K562 (cell line): ENCODE results near the gene APLF. TPM values are rescaled to one million over a fixed set of nuclear protein-coding genes. Genes with fewer than 3 reads are reported as not detected.

Experiments
- ATF4 ChIP-seq: fragments of 450-650 bp; formaldehyde crosslinking; IDR thresholded peaks from 2 replicates; pipeline ENCODE4 v1.4.0; 2022; ENCODE audit warnings: mild to moderate bottlenecking, moderate library complexity
- BRD4 ChIP-seq: fragments of 200-600 bp; sonication (generic); IDR thresholded peaks from 2 replicates; pipeline ENCODE4 v1.6.1; 2017; ENCODE audit warnings: inconsistent platforms
- CBFA2T2 ChIP-seq: fragments of 450-650 bp; conservative IDR thresholded peaks from 2 replicates; pipeline ENCODE4 v1.6.1; 2017; ENCODE audit warnings: mild to moderate bottlenecking
- CHD2 ChIP-seq: IDR thresholded peaks from 2 replicates; pipeline ENCODE4 v1.6.1; 2011; ENCODE audit warnings: low read depth, low read length
- ILK ChIP-seq: fragments of 450-650 bp; IDR thresholded peaks from 2 replicates; pipeline ENCODE4 v1.6.1; 2016; ENCODE audit warnings: missing genetic modification characterization, low read depth, mild to moderate bottlenecking, missing compliant biosample characterization, moderate library complexity, borderline replicate concordance
- JUNB ChIP-seq: fragments of 450-650 bp; formaldehyde crosslinking; conservative IDR thresholded peaks from 2 replicates; pipeline ENCODE4 v1.4.0; 2020; ENCODE audit warnings: mild to moderate bottlenecking
- KLF13 ChIP-seq: fragments of 450-650 bp; IDR thresholded peaks from 2 replicates; pipeline ENCODE4 v1.6.1; 2016; ENCODE audit warnings: missing genetic modification characterization, low read depth, mild to moderate bottlenecking, missing compliant biosample characterization, moderate library complexity, borderline replicate concordance
- MECOM ChIP-seq: fragments of 250-450 bp; sonication (Bioruptor Pico); IDR thresholded peaks from 2 replicates; pipeline ENCODE4 v1.8.0; 2022; ENCODE audit warnings: inconsistent platforms
- MED1 ChIP-seq: sonication (generic); formaldehyde crosslinking; IDR thresholded peaks from 2 replicates; pipeline ENCODE4 v1.8.1; 2023; ENCODE audit warnings: missing genetic modification reagents, borderline replicate concordance
- NFXL1 ChIP-seq: fragments of 450-650 bp; formaldehyde crosslinking; IDR thresholded peaks from 2 replicates; pipeline ENCODE4 v1.4.0; 2021; ENCODE audit warnings: mild to moderate bottlenecking
- PCBP2 ChIP-seq: fragments of 200-400 bp; formaldehyde crosslinking; IDR thresholded peaks from 2 replicates; pipeline ENCODE4 v1.6.1; 2018; ENCODE audit warnings: low read length, low read depth, mild to moderate bottlenecking, moderate library complexity; ENCODE audit not compliant: poor library complexity, severe bottlenecking
- PURB ChIP-seq: sonication (generic); formaldehyde crosslinking; IDR thresholded peaks from 2 replicates; pipeline ENCODE4 v1.9.0; 2021; ENCODE audit warnings: low read depth, mild to moderate bottlenecking, missing genetic modification reagents
- RNF2 ChIP-seq: sonication (generic); IDR thresholded peaks from 2 replicates; pipeline ENCODE4 v1.6.1; 2016
- STAG1 ChIP-seq: sonication (generic); formaldehyde crosslinking; IDR thresholded peaks from 2 replicates; pipeline ENCODE4 v1.5.0; 2020; ENCODE audit warnings: missing genetic modification reagents, borderline replicate concordance
- TCFL5 ChIP-seq: fragments of 250-450 bp; sonication (Bioruptor Pico); conservative IDR thresholded peaks from 2 replicates; pipeline ENCODE4 v1.6.1; 2021; ENCODE audit warnings: mild to moderate bottlenecking, moderate library complexity, matching md5 sums
- TOE1 ChIP-seq, 2 experiments: fragments of 450-650 bp in 1 of 2; sonication (generic) in 1 of 2; formaldehyde crosslinking in 1 of 2; IDR thresholded peaks; 2 replicates each; pipeline versions ENCODE4 v1.7.1 to v1.8.0; 2016 to 2022; ENCODE audit warnings: borderline replicate concordance in 2 of 2, mild to moderate bottlenecking in 2 of 2, antibody characterized with exemption in 1 of 2, inconsistent platforms in 1 of 2, low read depth in 1 of 2, missing genetic modification reagents in 1 of 2, moderate library complexity in 1 of 2
- XRCC5 ChIP-seq: fragments of 200-400 bp; formaldehyde crosslinking; IDR thresholded peaks from 2 replicates; pipeline ENCODE4 v1.6.1; 2017; ENCODE audit warnings: low read depth, mild to moderate bottlenecking, low read length
- ZNF121 ChIP-seq: sonication (generic); formaldehyde crosslinking; conservative IDR thresholded peaks from 2 replicates; pipeline ENCODE4 v1.8.0; 2022; ENCODE audit warnings: missing genetic modification reagents
- ZNF316 ChIP-seq: fragments of 450-650 bp; IDR thresholded peaks from 2 replicates; pipeline ENCODE4 v1.6.1; 2016
- ZNF444 ChIP-seq: fragments of 250-450 bp; sonication (Bioruptor Pico); IDR thresholded peaks from 2 replicates; pipeline ENCODE4 v1.4.0; 2020; ENCODE audit warnings: mild to moderate bottlenecking, moderate library complexity
- ZNF780A ChIP-seq: fragments of 250-450 bp; sonication (Bioruptor Pico); IDR thresholded peaks from 2 replicates; pipeline ENCODE4 v1.5.0; 2021; ENCODE audit warnings: mild to moderate bottlenecking
- polyA plus RNA-seq, 8 experiments: library from polyadenylated mRNA; depleted of rRNA in 4 of 8; stranded (reverse) in 5 of 8; unstranded in 3 of 8; fragments of >200 nt; fragmentation: Nextera tagmentation in 2 of 8; fragmentation: Illumina TruSeq in 1 of 8; extraction: Ambion mirVana in 2 of 8; extraction: Trizol in 1 of 8; gene quantifications; 2 replicates each; pipeline versions ENCODE4 v1.2.1 to v1.2.3, GENCODE V29; 2011 to 2014; ENCODE audit warnings: inconsistent platforms in 1 of 8, missing spikeins in 1 of 8
- total RNA-seq, 7 experiments: library from RNA; depleted of rRNA in 6 of 7; stranded (reverse); fragments of >200 nt in 6 of 7; fragmentation: Illumina TruSeq in 2 of 7; extraction: Trizol in 2 of 7; gene quantifications; 2 replicates each; pipeline versions ENCODE4 v1.2.1 to v1.2.3, GENCODE V29; 2011 to 2021; ENCODE audit warnings: low replicate concordance in 1 of 7
- TF ChIP-seq, protein P1 (sequence below): fragments of 450-650 bp; IDR thresholded peaks from 2 replicates; pipeline ENCODE4 v1.6.1; 2016
- TF ChIP-seq, protein P2 (sequence below), 2 experiments: fragments of 450-650 bp; IDR thresholded peaks; 2 replicates each; pipeline ENCODE4 v1.6.1; 2016
- TF ChIP-seq, protein P3 (sequence below): fragments of 450-650 bp; conservative IDR thresholded peaks from 2 replicates; pipeline ENCODE4 v1.6.1; 2016; ENCODE audit warnings: missing genetic modification characterization, low read depth, mild to moderate bottlenecking, missing compliant biosample characterization, moderate library complexity

The APLF gene
- total and polyA plus RNA-seq, 9 of the 15 experiments (the other 6 are each of a cell fraction or from before 2014, with no cell fraction given), result 0.07 to 1.1 (median 0.71) TPM

GRCh38 chr2:68441179-68441993, 26.0 kb upstream of the APLF start (continued):
- TF ChIP-seq CHD2, result no peak
- no peak for TF ChIP-seq ZNF444
- TF ChIP-seq, protein P1, sequence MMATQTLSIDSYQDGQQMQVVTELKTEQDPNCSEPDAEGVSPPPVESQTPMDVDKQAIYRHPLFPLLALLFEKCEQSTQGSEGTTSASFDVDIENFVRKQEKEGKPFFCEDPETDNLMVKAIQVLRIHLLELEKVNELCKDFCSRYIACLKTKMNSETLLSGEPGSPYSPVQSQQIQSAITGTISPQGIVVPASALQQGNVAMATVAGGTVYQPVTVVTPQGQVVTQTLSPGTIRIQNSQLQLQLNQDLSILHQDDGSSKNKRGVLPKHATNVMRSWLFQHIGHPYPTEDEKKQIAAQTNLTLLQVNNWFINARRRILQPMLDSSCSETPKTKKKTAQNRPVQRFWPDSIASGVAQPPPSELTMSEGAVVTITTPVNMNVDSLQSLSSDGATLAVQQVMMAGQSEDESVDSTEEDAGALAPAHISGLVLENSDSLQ, result no peak
- TF ChIP-seq TCFL5 (CRISPR knock-in tag), result no peak
- TF ChIP-seq CBFA2T2, result no peak
- no peak for TF ChIP-seq BRD4
- TF ChIP-seq JUNB (CRISPR knock-in tag), result no peak
- TF ChIP-seq MECOM (CRISPR knock-in tag), result no peak
- TF ChIP-seq NFXL1 (CRISPR knock-in tag), result no peak
- TF ChIP-seq XRCC5, result peak; percentile 85; the same call in 1 of the 2 replicates
- no peak for TF ChIP-seq TOE1 (IDR thresholded peaks at IDR 0.05; ENCODE audit: borderline replicate concordance)
- no peak for TF ChIP-seq TOE1 (CRISPR knock-in tag; IDR thresholded peaks at IDR 0.05; ENCODE audit: borderline replicate concordance, low read depth)
- TF ChIP-seq ATF4 (CRISPR knock-in tag), result no peak
- TF ChIP-seq PURB (CRISPR knock-in tag), result no peak
- TF ChIP-seq PCBP2, result no peak
- TF ChIP-seq, protein P2, sequence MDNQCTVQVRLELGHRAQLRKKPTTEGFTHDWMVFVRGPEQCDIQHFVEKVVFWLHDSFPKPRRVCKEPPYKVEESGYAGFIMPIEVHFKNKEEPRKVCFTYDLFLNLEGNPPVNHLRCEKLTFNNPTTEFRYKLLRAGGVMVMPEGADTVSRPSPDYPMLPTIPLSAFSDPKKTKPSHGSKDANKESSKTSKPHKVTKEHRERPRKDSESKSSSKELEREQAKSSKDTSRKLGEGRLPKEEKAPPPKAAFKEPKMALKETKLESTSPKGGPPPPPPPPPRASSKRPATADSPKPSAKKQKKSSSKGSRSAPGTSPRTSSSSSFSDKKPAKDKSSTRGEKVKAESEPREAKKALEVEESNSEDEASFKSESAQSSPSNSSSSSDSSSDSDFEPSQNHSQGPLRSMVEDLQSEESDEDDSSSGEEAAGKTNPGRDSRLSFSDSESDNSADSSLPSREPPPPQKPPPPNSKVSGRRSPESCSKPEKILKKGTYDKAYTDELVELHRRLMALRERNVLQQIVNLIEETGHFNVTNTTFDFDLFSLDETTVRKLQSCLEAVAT (IDR thresholded peaks at IDR 0.05), result no peak
- TF ChIP-seq MED1 (CRISPR knock-in tag), result no peak
- no peak for TF ChIP-seq ZNF780A (CRISPR knock-in tag)
- TF ChIP-seq, protein P3, sequence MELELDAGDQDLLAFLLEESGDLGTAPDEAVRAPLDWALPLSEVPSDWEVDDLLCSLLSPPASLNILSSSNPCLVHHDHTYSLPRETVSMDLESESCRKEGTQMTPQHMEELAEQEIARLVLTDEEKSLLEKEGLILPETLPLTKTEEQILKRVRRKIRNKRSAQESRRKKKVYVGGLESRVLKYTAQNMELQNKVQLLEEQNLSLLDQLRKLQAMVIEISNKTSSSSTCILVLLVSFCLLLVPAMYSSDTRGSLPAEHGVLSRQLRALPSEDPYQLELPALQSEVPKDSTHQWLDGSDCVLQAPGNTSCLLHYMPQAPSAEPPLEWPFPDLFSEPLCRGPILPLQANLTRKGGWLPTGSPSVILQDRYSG (tag), result peak; percentile 56; the same call in 1 of the 2 replicates
- no peak for TF ChIP-seq ILK (tag)
- no peak for TF ChIP-seq ZNF121 (CRISPR knock-in tag)
- no peak for TF ChIP-seq ZNF316
- no peak for TF ChIP-seq KLF13 (tag)
- TF ChIP-seq RNF2, result no peak
- TF ChIP-seq STAG1 (CRISPR knock-in tag), result peak; percentile 28; the same call in 1 of the 2 replicates
